Stomach smooth muscle (tissue), 2 donors: Measurements from ENCODE around the gene DEFB124.
"Not testable (repeated sequence)": the region's sequence is repeated elsewhere in the genome, so short reads cannot be mapped to it uniquely, and the experiment has no call there.

Experiments
- H3K27ac ChIP-seq: one replicate; pipeline ENCODE4 v1.7.0; 2013; ENCODE audit warnings: mild to moderate bottlenecking, low read length, inconsistent platforms
- H3K27me3 ChIP-seq, 2 donors: one replicate each; pipeline ENCODE4 v1.7.0; 2013; ENCODE audit warnings: low read length in 2 of 2; ENCODE audit not compliant: insufficient read depth in 2 of 2, control insufficient read depth in 1 of 2
- H3K36me3 ChIP-seq, 2 donors: one replicate each; pipeline ENCODE4 v1.7.0; 2013; ENCODE audit warnings: low read length in 2 of 2; ENCODE audit not compliant: control insufficient read depth in 2 of 2, insufficient read depth in 2 of 2
- H3K4me1 ChIP-seq: one replicate; pipeline ENCODE4 v1.7.0; 2013; ENCODE audit warnings: low read length; ENCODE audit not compliant: control insufficient read depth, insufficient read depth
- H3K4me3 ChIP-seq, 2 donors: one replicate each; pipeline ENCODE4 v1.7.0; 2013; ENCODE audit warnings: low read length in 2 of 2
- H3K9ac ChIP-seq, 2 donors: one replicate each; pipeline ENCODE4 v1.7.0; 2013; ENCODE audit warnings: low read length in 2 of 2, mild to moderate bottlenecking in 1 of 2
- H3K9me3 ChIP-seq, 2 donors: one replicate each; pipeline ENCODE4 v1.7.0; 2013; ENCODE audit warnings: low read length in 2 of 2; ENCODE audit not compliant: control insufficient read depth in 2 of 2
- donor health status: healthy.
- donor health status: Pancreatic carcinoma.

DEFB124 gene

GRCh38 chr20:31470946-31471345, 4.0 kb downstream of the DEFB124 start:
- H3K4me1 ChIP-seq, result peaks cover 16% of the 10 kb centered on the region
- not testable (repeated sequence) for H3K27me3 ChIP-seq, H3K27ac ChIP-seq, H3K36me3 ChIP-seq, H3K9ac ChIP-seq, H3K9me3 ChIP-seq, H3K4me3 ChIP-seq

- Histone ChIP-seq H3K9me3 (peaks cover 0 to under 1% of the 10 kb centered on the region in 2 donors), H3K9ac (no peak overlapping the region), H3K36me3 (no peaks in the 10 kb centered on the region), H3K27ac (no peak overlapping the region), H3K4me1 (no peaks in the 10 kb centered on the region), H3K4me3 (no peak overlapping the region), H3K27me3 (peaks cover 0 to 5% of the 10 kb centered on the region in 2 donors)
Observed at GRCh38 chr20:31454361-31454760, 20.6 kb downstream of the DEFB124 start.

GRCh38 chr20:31452575-31452974, 22.4 kb downstream of the DEFB124 start:
- Histone ChIP-seq H3K9me3 (peaks cover 0 to 4% of the 10 kb centered on the region in 2 donors), H3K9ac (no peak overlapping the region), H3K4me3 (no peak overlapping the region), H3K36me3 (no peaks in the 10 kb centered on the region), H3K27ac (no peak overlapping the region), H3K4me1 (no peaks in the 10 kb centered on the region), H3K27me3 (peaks cover 0 to 2% of the 10 kb centered on the region in 2 donors)

- Histone ChIP-seq H3K36me3 (no peaks in the 10 kb centered on the region), H3K27me3 (no peaks in the 10 kb centered on the region), H3K9ac (no peak overlapping the region), H3K4me3 (no peak overlapping the region), H3K4me1 (no peaks in the 10 kb centered on the region), H3K9me3 (peaks cover 0 to 4% of the 10 kb centered on the region in 2 donors), H3K27ac (no peak overlapping the region)
Observed at GRCh38 chr20:31449511-31450414, 25.2 kb downstream of the DEFB124 start.

GRCh38 chr20:31446084-31446819, 28.7 kb downstream of the DEFB124 start:
- Histone ChIP-seq H3K4me1 (no peaks in the 10 kb centered on the region), H3K9me3 (peaks cover 3 to 4% of the 10 kb centered on the region in 2 donors)

GRCh38 chr20:31440012-31440659, 34.8 kb downstream of the DEFB124 start, which contains the start of gene DEFB123:
TSS of gene DEFB123 (plus strand) at chr20:31440632. CDS start at chr20:31440699, 67 bp downstream.
- H3K4me3 ChIP-seq, result no peak within 1 kb of the TSS
- H3K4me1 ChIP-seq, result no peaks in the 10 kb centered on the region
- no peak within 1 kb of the TSS for H3K27ac ChIP-seq
- peaks cover 0 to 10% of the 10 kb centered on the region in 2 donors for H3K27me3 ChIP-seq
- H3K9me3 ChIP-seq, result peaks cover 0 to 3% of the 10 kb centered on the region in 2 donors
- H3K36me3 ChIP-seq, result no peaks in the 10 kb centered on the region
- H3K9ac ChIP-seq, result no peak within 1 kb of the TSS

More at GRCh38 chr20:31446084-31446819, 28.7 kb downstream of the DEFB124 start:
- Histone ChIP-seq H3K36me3 (no peaks in the 10 kb centered on the region), H3K27me3 (peaks cover 0 to 6% of the 10 kb centered on the region in 2 donors), H3K27ac (no peak overlapping the region), H3K9ac (no peak overlapping the region), H3K4me3 (no peak overlapping the region)

GRCh38 chr20:31430568-31431115, 44.3 kb downstream of the DEFB124 start:
- no peaks in the 10 kb centered on the region for H3K4me1 ChIP-seq
- H3K9me3 ChIP-seq, result no peaks in the 10 kb centered on the region
- H3K9ac ChIP-seq, result no peak overlapping the region
- H3K36me3 ChIP-seq, result no peaks in the 10 kb centered on the region
- H3K4me3 ChIP-seq, result no peak overlapping the region
- H3K27ac ChIP-seq, result no peak overlapping the region
- no peaks in the 10 kb centered on the region for H3K27me3 ChIP-seq

GRCh38 chr20:31427576-31427975, 47.4 kb downstream of the DEFB124 start:
- H3K4me1 ChIP-seq, H3K27ac ChIP-seq, H3K4me3 ChIP-seq: not testable (repeated sequence)

GRCh38 chr20:31426891-31427551, 47.9 kb downstream of the DEFB124 start:
- H3K9me3 ChIP-seq, H3K27ac ChIP-seq, H3K4me3 ChIP-seq, H3K9ac ChIP-seq, H3K27me3 ChIP-seq, H3K4me1 ChIP-seq, H3K36me3 ChIP-seq: not testable (repeated sequence)

More at GRCh38 chr20:31427576-31427975, 47.4 kb downstream of the DEFB124 start:
- not testable (repeated sequence) for H3K27me3 ChIP-seq, H3K9me3 ChIP-seq, H3K9ac ChIP-seq, H3K36me3 ChIP-seq

GRCh38 chr20:31425797-31426196, 49.1 kb downstream of the DEFB124 start:
- no peak overlapping the region for H3K4me3 ChIP-seq
- no peak overlapping the region for H3K27ac ChIP-seq
- H3K27me3 ChIP-seq, result no peaks in the 10 kb centered on the region
- H3K9ac ChIP-seq, result no peak overlapping the region
- H3K9me3 ChIP-seq, result no peaks in the 10 kb centered on the region
- H3K4me1 ChIP-seq, result no peaks in the 10 kb centered on the region
- no peaks in the 10 kb centered on the region for H3K36me3 ChIP-seq
